IPS DF 19.7 (cell line): ENCODE results near the gene UBE3D.
"Not testable (repeated sequence)": the region's sequence is repeated elsewhere in the genome, so short reads cannot be mapped to it uniquely, and the experiment has no call there.

Experiments
- DNase-seq: peaks from one replicate; pipeline ENCODE4 v3.0.0-alpha.2; 2013; ENCODE audit warnings: low read depth, low spot score

UBE3D gene

DNA sequence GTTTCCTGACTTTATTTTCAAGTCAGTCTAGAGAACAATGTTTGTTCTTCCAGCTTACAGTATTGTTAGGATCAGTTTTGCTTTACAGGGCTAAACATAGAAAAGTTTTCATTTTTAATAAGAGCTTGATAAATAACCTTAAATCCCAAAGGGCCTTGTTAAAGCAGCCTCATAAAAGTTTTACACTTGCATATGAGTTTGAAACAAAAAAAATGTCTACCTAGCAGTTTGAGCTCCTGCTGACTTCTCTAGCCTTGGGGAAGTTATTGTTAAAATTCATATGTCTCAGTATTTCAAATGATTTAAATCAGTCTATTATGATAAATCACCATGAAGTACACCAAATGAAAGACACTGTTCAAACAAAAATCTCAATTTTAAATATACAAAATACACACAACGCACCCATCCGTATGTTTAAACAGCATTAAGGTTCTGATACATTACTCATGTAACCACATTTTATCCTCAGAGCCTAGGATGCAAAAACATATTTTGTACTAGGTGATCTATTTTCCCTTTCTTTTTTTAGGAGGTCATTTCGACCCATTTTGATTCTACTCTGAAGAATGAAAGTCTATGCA lies 87.2 kb downstream of the UBE3D start:
- no peak for DNase-seq

GRCh38 chr6:82976179-82976578 lies 89.5 kb downstream of the UBE3D start:
- no peak for DNase-seq

DNA sequence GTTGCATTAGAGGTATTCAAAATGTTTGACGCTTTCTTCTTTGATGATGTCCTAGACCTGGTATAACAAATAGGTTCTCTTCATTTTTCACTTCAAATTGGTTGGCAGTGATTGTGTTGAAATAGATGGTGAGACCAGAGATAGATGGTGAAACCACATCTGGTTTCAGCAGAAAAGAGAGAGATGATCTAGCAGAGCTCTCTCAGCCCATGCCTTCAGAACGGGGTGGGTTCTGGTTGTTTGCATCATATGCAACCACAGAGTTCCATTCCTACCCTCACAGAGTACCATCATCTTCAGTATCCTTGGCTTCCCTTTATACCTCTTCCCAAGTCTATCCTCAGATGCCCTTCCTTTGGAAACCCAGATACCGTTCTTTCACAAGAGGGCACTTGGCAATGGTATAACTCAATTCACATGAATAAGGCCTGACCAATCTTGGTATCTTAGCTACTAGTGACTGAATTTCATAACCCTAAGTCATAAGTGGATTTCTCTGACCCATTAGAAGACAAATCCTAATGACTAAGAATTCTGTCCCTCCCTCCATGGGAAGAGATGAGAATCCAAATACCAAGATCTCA lies 93.7 kb downstream of the UBE3D start:
- DNase-seq = no peak

DNA sequence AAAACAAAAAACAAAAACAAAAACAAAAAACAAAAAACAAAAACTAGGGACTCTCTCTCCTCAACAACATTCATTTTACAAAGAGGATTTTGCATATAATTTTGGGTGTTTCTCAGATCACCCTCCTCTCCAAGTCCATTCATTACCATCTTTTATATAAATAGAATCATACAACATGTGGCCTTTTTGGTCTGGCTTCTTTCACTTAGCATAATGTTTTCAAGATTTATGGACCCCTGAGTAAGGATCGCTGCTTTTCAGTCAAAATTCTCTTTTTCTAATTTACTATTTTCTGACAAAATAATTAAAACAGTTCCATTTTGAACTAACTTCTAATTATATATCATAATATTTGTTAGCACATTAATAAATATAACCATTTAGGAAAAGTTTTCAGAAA lies 94.8 kb downstream of the UBE3D start:
- DNase-seq = no peak

DNA sequence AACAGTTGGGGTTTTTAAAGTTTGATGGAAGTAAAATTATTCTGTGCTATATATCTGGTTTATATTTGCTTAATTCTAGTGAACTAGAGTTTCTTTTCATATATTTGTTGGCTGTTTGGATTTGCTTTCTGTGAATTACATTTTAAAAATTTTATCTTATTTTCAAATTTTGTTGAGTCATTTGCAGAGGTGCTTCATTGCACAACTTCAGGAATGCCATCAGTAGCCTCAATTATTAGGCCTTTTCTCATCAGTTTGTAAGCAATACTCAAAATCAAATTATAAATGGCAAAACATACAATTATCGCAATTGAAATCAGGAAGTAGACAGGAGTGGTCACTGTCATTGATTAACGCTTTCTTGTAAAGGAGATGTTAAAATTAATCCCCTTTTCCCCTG lies 96.9 kb downstream of the UBE3D start:
- no peak for DNase-seq

DNA sequence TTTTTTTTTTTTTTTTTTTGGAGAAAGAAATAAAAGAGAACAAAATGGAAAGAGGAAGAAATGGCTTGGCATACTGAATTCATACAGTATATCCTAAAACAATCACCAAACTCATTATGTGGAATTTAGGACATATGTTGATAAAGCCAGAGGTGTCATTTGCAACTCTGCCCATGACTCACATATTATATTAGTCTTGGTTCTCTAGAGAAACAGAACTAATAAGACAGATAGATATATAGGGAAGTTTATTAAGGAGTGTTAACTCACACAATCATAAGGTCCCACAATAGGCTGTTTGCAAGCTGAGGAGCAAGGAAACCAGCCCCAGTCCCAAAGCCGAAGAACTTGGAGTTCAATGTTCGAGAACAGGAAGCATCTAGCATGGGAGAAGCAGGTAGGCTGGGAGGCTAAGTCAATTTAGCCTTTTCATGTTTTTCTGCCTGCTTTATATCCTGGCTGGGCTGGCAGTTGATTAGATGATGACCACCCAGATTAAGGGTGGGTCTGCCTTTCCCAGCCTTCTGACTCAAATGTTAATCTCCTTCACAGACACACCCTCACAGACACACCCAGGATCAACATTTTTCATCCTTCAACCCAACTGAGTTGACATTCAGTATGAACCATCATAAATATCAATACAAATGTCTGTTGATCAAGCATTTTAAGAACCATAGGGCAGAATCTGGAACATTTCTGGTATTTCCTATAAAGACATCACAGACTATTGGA lies 102.3 kb downstream of the UBE3D start:
- no peak for DNase-seq

GRCh38 chr6:82959385-82959941 lies 106.2 kb downstream of the UBE3D start:
- DNase-seq = peak; percentile 69

DNA sequence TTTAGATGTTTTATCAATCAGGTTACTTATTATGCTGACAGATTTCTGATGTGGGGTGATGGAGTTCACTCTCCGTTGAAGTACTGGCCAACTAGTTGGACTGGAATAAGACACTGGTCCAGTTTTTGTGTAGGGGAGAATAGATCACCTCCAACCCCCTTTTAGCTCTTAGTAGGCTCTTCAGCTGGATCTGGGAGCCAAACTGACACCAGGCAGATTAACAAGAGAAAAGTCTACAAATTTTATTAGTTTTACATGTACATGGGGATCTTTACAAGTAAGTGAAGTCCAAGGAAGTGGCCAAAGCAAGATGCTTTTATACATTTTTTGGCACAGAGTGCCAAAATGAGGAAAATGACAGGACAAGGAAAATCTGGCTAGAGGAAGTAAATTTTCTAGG lies 107.1 kb downstream of the UBE3D start:
- DNase-seq = no peak

- DNase-seq = no peak
Observed at GRCh38 chr6:82957868-82958245, 107.8 kb downstream of the UBE3D start.

DNA sequence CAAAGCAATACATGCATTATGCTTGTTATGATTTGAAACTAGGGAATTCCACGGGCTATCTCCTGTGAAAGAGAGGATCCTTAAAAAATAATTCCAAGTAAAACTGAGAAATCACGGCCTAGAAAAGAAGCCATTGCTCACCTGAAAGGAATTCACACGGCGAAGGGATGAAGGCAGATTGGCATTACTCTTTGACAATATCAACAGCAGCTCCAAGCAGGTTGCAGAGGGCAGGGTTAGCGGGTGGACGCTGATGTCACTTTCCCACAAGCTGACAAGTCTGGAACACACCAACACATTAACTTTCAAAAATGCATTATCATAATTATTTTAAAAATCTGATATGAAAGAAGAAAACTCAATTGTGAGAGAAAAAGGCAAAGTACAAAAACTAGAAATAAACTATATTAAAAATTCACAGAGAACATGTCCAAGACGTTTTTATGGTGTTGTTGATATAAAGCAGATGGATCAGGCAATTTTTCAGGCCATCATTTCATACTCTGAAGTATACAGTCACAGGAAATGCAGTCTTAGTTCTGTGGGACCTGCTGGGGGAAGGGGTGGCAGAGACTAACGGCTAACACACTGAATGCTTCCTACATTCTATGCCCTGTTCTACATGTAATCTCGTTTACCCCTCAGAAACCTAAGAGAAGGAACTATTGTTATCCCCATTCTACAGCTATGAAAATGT lies 108.3 kb downstream of the UBE3D start:
- no peak for DNase-seq

DNA sequence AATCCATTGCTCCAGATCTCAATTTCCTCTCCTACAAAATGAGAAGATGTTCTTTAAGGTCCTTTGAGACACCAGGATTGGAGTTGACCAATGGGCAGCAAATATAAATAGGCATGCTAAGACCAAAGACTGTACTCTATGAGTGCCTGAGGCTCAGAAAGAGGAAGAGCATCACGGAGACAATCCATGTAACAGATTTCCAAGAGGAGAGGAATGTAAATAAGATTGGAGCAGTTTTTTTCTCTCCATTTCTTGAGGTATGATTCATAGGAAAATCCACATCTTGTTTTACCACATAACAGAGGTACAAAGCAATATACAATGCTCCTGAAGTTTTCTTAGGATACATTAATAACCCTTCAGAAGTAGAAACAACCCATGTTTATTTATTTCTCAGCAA lies 109.8 kb downstream of the UBE3D start:
- no peak for DNase-seq

DNA sequence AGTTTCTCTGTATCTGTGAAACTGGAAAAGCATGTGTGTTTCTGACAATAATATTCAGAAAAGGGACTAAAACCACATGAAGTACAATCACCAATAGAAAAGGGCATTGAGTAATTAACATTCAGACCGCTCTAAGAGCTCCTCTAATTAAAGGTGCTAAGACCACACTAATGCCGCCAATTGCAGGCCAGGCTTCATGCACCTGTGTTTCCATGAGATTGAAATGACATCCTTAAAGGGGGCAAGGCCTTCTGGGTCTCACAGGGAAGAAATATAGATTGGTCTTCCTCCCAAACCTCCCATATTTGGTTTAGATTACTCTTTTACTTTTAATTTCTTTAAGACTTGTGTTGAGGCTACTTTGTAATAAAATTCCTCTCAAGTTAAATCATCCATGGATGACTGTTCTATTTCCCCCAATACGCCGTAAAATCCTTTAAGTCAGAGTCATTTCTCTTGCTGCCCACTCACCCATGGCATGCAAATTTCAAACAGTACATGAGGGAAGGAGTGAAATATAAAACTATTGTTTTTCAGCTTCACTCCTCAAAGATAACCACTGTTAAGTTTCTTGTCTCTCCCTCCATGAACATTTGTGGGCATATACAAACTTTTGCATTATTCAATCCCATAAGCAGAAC lies 110.6 kb downstream of the UBE3D start:
- no peak for DNase-seq

DNA sequence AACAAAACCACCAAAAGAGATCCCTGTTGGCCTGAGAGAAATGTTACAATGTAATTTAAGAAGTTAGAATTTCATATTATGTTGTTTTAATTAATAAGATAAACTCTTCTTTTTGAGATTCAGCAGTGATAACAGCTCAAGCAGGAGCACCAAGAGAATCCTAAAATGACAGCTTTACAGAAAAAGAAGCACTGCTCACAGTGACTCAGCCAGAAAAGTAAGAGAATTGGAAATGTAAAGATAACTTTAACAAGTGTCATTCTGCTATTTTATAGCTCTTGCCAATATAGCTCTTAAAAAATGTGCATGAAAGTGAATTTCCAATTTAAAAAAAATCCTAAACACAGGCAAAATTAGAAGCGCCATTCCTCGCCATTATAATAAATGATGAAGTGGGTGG lies 111.3 kb downstream of the UBE3D start:
- no peak for DNase-seq

- no peak for DNase-seq
Observed at GRCh38 chr6:82953871-82954270, 111.8 kb downstream of the UBE3D start.

GRCh38 chr6:82951935-82952334 lies 113.7 kb downstream of the UBE3D start:
- no peak for DNase-seq

DNA sequence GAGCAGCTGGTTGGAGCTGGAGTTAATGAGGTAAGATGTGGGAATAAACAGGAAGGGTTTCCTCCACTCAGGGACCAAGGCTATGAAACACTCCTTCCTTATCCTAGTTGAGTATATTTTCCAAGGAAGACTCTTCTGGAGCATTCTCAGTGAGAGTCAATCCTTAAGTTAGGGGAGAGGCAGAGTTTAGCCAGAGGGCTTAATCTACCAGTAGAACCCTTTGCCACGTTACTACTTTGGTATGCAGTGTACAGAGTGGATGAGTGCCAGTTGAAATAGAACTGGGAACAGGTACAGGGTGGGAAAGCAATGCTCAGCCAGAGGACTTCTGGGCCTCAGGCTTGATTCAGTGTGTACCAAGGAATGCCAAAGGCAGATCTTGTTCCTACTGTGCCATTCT lies 114.3 kb downstream of the UBE3D start:
- DNase-seq = no peak

- not testable (repeated sequence) for DNase-seq
Observed at GRCh38 chr6:82930915-82931314, 134.7 kb downstream of the UBE3D start.

DNA sequence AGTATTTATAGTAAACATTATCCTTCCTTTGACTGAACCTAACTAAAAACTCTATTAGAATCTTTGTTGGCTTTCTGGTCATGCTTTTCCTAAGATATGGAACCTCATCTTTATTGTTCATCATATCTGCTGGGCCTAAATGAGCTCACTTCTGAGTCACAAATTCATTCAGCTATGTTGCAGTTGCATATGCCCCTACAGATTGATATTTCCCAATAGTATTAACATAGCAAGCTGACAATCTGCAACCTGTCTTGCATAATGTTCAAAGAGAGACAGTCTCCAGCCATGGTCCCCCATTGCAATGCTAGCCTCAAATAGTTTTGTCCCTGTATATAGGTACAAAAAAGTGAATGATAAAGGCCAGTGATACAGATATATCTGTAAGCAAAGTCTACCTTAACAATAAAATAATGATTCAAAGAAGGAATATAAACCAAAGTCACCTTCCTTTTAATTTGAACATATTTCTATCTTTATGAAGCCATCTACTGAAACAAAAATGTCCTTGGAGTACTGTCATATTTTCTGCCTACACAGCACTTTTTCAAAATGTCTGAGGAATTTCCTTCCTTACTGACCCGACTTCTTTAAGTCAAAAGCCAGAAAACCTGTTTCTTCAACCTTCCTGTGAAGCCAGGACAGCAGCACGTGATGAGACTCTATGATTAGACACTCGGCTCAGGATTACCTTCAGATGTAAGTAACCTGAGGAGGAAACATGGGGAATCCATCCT lies 140.7 kb downstream of the UBE3D start:
- no peak for DNase-seq

GRCh38 chr6:82921258-82921657 lies 144.4 kb downstream of the UBE3D start:
- DNase-seq = no peak

DNA sequence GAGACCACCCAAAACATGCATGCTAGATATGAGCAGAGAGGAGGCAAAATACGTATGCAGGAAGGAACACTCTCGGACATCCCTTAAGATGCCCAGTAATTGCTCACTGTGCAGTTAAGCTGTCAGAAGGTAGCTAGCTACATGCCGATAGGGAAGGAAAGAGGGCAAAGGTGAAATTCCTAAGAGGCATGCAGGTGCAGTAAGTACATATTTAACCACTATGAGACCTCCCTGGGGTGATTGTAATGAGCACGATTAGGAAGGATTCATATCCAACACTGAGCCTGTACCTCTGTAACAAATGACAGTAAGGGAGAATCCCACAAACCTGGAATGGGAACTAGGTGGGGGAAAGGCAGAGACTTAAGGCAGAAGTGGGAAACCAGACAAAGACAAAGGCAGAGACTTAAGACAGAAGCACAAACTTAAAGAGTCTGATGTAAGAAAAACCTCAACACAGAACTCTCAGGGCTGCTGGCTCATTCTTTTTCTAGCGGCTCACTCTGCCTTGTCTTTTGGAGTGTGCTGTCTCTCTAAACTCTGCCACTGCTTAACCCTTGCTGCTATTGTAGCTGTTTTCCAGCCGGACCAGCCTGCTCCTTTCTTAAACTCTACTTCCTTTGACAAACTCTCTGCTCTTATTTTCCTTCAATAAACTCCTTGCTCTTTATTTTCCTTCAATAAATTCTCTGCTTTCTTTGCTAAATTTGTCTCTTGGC lies 148.1 kb downstream of the UBE3D start:
- no peak for DNase-seq

DNA sequence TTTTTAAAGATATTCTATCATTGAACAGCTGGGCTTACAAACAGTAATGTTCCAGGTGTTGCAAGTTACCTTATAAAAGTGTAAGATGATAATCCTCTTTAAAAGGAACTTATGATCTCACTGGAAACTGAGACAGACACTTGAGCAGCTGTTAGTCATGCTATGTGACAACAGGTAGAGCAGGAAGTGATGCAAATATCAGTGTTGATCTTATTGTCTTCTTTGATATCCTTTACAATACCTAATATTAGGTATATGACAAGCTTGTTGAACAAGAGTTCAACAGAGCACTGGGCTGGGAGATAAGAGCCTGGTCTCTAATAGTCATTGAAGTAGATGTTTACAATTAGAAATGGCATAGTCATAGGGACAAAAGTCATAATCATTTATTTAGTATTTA lies 150.0 kb downstream of the UBE3D start:
- no peak for DNase-seq
